Vagina (tissue), 2 donors: Measurements from ENCODE around the gene POLR3E. TPM values are rescaled to one million over a fixed set of nuclear protein-coding genes. Genes with fewer than 3 reads are reported as not detected.

Source experiments
- DNase-seq, 2 donors: peaks; one replicate each; pipeline ENCODE4 v3.0.0-alpha.2; 2017; ENCODE audit errors: extremely low spot score in 2 of 2
- H3K27ac ChIP-seq: fragments of 200-600 bp; sonication (generic); one replicate; pipeline ENCODE4 v1.5.1; 2019
- H3K27me3 ChIP-seq: fragments of 200-600 bp; sonication (generic); one replicate; pipeline ENCODE4 v1.5.1; 2019
- H3K36me3 ChIP-seq, 2 donors: fragments of 200-600 bp; sonication (generic); one replicate each; pipeline ENCODE4 v1.5.1; 2017 to 2019
- H3K4me1 ChIP-seq: fragments of 200-600 bp; sonication (generic); one replicate; pipeline ENCODE4 v1.5.1; 2019
- H3K4me3 ChIP-seq, 2 donors: fragments of 200-600 bp; sonication (generic); 1 replicate in 1 of 2; 2 replicates in 1 of 2; pipeline ENCODE4 v1.5.1; 2016 to 2019
- H3K9me3 ChIP-seq: fragments of 200-600 bp; sonication (generic); one replicate; pipeline ENCODE4 v1.5.1; 2019
- POLR2A ChIP-seq, 2 donors: fragments of 450-650 bp; IDR thresholded peaks; one replicate each; pipeline ENCODE4 v1.6.1; 2017; ENCODE audit warnings: antibody characterized with exemption in 2 of 2, mild to moderate bottlenecking in 2 of 2, moderate library complexity in 2 of 2
- POLR2AphosphoS5 ChIP-seq, 2 donors: sonication (generic); formaldehyde crosslinking; IDR thresholded peaks; one replicate each; pipeline ENCODE4 v1.9.0; 2017; ENCODE audit warnings: antibody characterized with exemption in 2 of 2, mild to moderate bottlenecking in 2 of 2, low read depth in 1 of 2; ENCODE audit not compliant: insufficient read depth in 1 of 2
- intact Hi-C: fragments of 100-400 bp; cut with DNase I; formaldehyde crosslinking; loops from one replicate; pipeline ENCODE4 v1.15.1; 2023
- total RNA-seq: library from RNA; depleted of rRNA; stranded (reverse); fragments of >200 nt; gene quantifications from one replicate; pipeline ENCODE4 v1.2.3, GENCODE V29; 2016
- TF ChIP-seq, protein P1 (sequence below), 3 experiments: fragments of 450-650 bp in 2 of 3; fragments of 200-600 bp in 1 of 3; sonication (generic) in 1 of 3; IDR thresholded peaks; one replicate each; pipeline ENCODE4 v1.5.1; 2017 to 2019; ENCODE audit warnings: antibody characterized with exemption in 3 of 3, mild to moderate bottlenecking in 2 of 3, moderate library complexity in 2 of 3

POLR3E gene
- total RNA-seq, 1 donor from 2014 or later, result 38.5 TPM

DNA sequence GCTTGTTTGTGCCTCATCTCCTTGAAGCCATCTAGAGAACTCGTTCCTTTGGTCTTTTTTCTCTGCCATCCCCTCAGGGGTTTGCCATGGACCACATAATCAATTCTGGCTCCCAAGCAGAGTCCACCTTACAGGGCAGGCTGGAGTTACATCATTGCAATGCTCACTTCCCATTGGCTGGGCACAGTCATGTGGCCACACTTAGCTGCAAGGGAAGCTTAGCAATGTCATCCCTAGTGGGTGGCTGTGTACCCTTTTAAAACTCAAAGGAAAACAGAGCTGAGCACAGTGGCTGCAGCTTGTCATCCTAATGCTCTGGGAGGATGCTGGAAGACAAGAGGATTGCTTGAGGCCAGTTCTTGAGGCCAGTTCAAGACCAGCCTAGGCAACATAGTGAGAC lies 41.9 kb upstream of the POLR3E start:
- TF ChIP-seq POLR2AphosphoS5 (IDR thresholded peaks at IDR 0.05; ENCODE audit: insufficient read depth in 1 of 2, low read depth in 1 of 2), result no peak
- TF ChIP-seq, protein P1, sequence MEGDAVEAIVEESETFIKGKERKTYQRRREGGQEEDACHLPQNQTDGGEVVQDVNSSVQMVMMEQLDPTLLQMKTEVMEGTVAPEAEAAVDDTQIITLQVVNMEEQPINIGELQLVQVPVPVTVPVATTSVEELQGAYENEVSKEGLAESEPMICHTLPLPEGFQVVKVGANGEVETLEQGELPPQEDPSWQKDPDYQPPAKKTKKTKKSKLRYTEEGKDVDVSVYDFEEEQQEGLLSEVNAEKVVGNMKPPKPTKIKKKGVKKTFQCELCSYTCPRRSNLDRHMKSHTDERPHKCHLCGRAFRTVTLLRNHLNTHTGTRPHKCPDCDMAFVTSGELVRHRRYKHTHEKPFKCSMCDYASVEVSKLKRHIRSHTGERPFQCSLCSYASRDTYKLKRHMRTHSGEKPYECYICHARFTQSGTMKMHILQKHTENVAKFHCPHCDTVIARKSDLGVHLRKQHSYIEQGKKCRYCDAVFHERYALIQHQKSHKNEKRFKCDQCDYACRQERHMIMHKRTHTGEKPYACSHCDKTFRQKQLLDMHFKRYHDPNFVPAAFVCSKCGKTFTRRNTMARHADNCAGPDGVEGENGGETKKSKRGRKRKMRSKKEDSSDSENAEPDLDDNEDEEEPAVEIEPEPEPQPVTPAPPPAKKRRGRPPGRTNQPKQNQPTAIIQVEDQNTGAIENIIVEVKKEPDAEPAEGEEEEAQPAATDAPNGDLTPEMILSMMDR (IDR thresholded peaks at IDR 0.05), result no peak
- no peak for TF ChIP-seq POLR2A (IDR thresholded peaks at IDR 0.05)
- intact Hi-C loops, result no loop called here
- H3K36me3 ChIP-seq, result peaks cover 3 to 87% of the 10 kb centered on the region in 2 donors

DNA sequence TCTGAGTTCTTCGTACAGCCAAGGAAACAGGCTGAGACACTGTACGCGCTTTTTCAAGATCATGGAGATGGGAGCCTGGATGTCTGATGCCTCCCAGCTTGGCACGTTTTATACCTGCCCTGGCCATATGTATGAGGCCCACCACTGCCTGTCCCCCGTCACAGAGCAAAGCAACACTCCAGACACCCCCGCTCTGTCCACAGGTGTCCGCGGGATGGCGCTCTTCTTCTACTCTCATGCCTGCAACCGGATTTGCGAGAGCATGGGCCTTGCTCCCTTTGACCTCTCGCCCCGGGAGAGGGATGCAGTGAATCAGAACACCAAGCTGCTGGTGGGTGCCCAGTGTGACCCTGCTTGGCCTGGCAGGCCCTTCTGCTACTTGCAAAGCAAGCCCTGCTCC lies 39.8 kb upstream of the POLR3E start:
- Histone ChIP-seq H3K36me3 (peaks cover 9 to 87% of the 10 kb centered on the region in 2 donors), H3K4me1 (no peaks in the 10 kb centered on the region), H3K9me3 (no peaks in the 10 kb centered on the region), H3K4me3 (no peak overlapping the region), H3K27me3 (no peaks in the 10 kb centered on the region), H3K27ac (no peak overlapping the region)
- intact Hi-C loops, result no loop called here
- DNase-seq, result no peak
- TF ChIP-seq POLR2A (IDR thresholded peaks at IDR 0.05) (no peak), POLR2AphosphoS5 (IDR thresholded peaks at IDR 0.05; ENCODE audit: insufficient read depth in 1 of 2, low read depth in 1 of 2) (no peak)
- TF ChIP-seq, protein P1 (IDR thresholded peaks at IDR 0.05), result no peak

More for the DNA sequence above, 41.9 kb upstream of the POLR3E start:
- no peak for DNase-seq
- H3K27ac ChIP-seq, result no peak overlapping the region
- H3K4me1 ChIP-seq, result no peaks in the 10 kb centered on the region
- H3K9me3 ChIP-seq, result no peaks in the 10 kb centered on the region
- H3K27me3 ChIP-seq, result no peaks in the 10 kb centered on the region
- H3K4me3 ChIP-seq, result no peak overlapping the region

DNA sequence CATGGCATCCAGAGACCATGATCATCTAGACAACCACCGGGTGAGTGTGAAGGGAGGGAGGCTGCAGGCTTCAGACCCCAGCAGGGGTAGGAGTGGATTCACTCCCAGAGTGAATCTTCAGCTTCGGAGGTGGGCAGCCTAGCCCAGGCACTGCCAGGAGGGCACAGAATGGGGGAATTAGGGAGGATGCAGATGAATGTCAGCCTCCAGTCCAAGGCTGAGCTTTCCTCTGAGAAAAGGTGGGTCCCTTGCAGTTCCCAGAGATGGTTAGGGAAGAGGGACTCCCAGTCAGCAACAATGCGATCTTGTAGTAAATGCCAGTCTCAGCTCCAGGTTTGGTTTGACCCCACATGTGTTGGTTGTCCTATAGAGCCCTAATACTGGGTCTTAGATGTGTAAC lies 36.7 kb upstream of the POLR3E start:
- Histone ChIP-seq H3K4me3 (no peak overlapping the region), H3K27me3 (no peaks in the 10 kb centered on the region), H3K36me3 (peaks cover 9 to 87% of the 10 kb centered on the region in 2 donors), H3K27ac (no peak overlapping the region), H3K4me1 (no peaks in the 10 kb centered on the region), H3K9me3 (no peaks in the 10 kb centered on the region)
- TF ChIP-seq POLR2AphosphoS5 (IDR thresholded peaks at IDR 0.05; ENCODE audit: insufficient read depth in 1 of 2, low read depth in 1 of 2) (no peak), POLR2A (IDR thresholded peaks at IDR 0.05) (no peak)
- TF ChIP-seq, protein P1 (IDR thresholded peaks at IDR 0.05), result no peak
- intact Hi-C loops, result no loop called here
- DNase-seq, result no peak

DNA sequence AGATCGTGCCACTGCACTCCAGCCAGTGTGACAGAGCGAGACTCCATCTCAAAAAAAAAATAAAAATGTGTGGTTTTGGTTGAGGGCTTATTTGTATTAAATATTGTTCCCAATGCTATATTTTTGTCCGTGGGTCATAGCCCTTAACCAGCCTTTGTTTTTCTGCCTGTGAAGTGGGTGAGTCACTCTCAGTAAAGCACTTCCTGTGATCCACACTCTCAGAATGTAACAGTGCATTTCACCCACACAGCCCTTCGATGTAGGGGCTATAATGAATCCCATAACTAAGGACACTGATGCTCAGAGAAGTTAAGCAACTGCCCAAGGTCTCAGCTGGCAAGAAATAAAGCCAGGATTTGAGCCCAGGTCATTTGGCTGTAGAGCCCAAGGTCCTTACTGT lies 34.7 kb upstream of the POLR3E start:
- no peak for DNase-seq
- no peaks in the 10 kb centered on the region for H3K4me1 ChIP-seq
- no peak overlapping the region for H3K4me3 ChIP-seq
- TF ChIP-seq, protein P1 (IDR thresholded peaks at IDR 0.05), result no peak
- TF ChIP-seq POLR2AphosphoS5 (IDR thresholded peaks at IDR 0.05; ENCODE audit: insufficient read depth in 1 of 2, low read depth in 1 of 2) (no peak), POLR2A (IDR thresholded peaks at IDR 0.05) (no peak)
- intact Hi-C loops, result no loop called here
- H3K27me3 ChIP-seq, result no peaks in the 10 kb centered on the region
- H3K27ac ChIP-seq, result no peak overlapping the region
- H3K9me3 ChIP-seq, result no peaks in the 10 kb centered on the region
- peaks cover 9 to 85% of the 10 kb centered on the region in 2 donors for H3K36me3 ChIP-seq

DNA sequence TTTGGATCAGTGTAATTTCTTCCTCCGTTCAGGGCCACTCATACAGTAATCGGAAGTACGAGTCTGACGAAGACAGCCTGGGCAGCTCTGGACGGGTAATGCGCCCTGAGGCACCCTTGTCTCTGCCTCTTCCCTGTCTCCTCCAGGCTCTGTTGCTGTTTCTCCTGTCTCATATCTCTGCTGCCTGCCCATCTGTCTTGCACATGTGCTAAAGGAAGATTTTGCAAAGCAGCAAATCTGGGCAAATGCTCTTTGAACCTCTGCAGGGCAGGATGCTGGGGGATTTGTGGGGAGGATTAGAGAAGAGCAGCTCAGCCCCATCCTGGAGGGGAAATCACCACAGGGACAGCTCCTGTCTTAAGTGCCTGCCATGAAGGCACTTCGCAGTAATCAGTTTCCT lies 32.4 kb upstream of the POLR3E start:
- intact Hi-C loops, result no loop called here
- Histone ChIP-seq H3K27me3 (no peaks in the 10 kb centered on the region), H3K27ac (no peak overlapping the region), H3K4me3 (no peak overlapping the region), H3K4me1 (no peaks in the 10 kb centered on the region), H3K36me3 (peaks cover 9 to 75% of the 10 kb centered on the region in 2 donors), H3K9me3 (no peaks in the 10 kb centered on the region)
- no peak for DNase-seq
- TF ChIP-seq POLR2A (IDR thresholded peaks at IDR 0.05) (no peak), POLR2AphosphoS5 (IDR thresholded peaks at IDR 0.05; ENCODE audit: insufficient read depth in 1 of 2, low read depth in 1 of 2) (no peak)
- TF ChIP-seq, protein P1 (IDR thresholded peaks at IDR 0.05), result no peak
